SK-N-SH treated with all-trans-retinoic acid at 6 μM for 48 hours (cell line): ENCODE measurements around the gene DNHD1.

Experiments used
- ATAC-seq: fragments of 200-7000 bp; cut with Tn5 transposase; 3 replicates; pipeline ENCODE4 v1.9.1; 2020; ENCODE audit warnings: mild to moderate bottlenecking, moderate library complexity
- ARNTL ChIP-seq: fragments of 450-650 bp; formaldehyde crosslinking; IDR thresholded peaks from 2 replicates; pipeline ENCODE4 v1.5.0; 2020; ENCODE audit warnings: low read depth, mild to moderate bottlenecking, moderate library complexity, borderline replicate concordance
- BACH2 ChIP-seq: fragments of 250-450 bp; sonication (Bioruptor Pico); IDR thresholded peaks from 2 replicates; pipeline ENCODE4 v1.9.0; 2021; ENCODE audit warnings: mild to moderate bottlenecking, borderline replicate concordance
- CSDC2 ChIP-seq: fragments of 250-450 bp; sonication (Bioruptor Pico); IDR thresholded peaks from 2 replicates; pipeline ENCODE4 v1.5.0; 2020; ENCODE audit warnings: mild to moderate bottlenecking, moderate library complexity
- ESRRG ChIP-seq: fragments of 250-450 bp; sonication (Bioruptor Pico); IDR thresholded peaks from 2 replicates; pipeline ENCODE4 v1.6.1; 2021; ENCODE audit warnings: mild to moderate bottlenecking
- GLIS3 ChIP-seq: fragments of 250-450 bp; sonication (Bioruptor Pico); IDR thresholded peaks from 2 replicates; pipeline ENCODE4 v1.5.0; 2020; ENCODE audit warnings: mild to moderate bottlenecking, moderate library complexity
- ISL1 ChIP-seq: fragments of 250-450 bp; sonication (Bioruptor Pico); IDR thresholded peaks from 2 replicates; pipeline ENCODE4 v2.1.2; 2022; ENCODE audit warnings: mild to moderate bottlenecking, moderate library complexity
- OSR1 ChIP-seq: fragments of 250-450 bp; sonication (Bioruptor Pico); IDR thresholded peaks from 2 replicates; pipeline ENCODE4 v1.8.0; 2022; ENCODE audit warnings: moderate library complexity, mild to moderate bottlenecking, inconsistent platforms
- RARB ChIP-seq: fragments of 250-450 bp; sonication (Bioruptor Pico); IDR thresholded peaks from 2 replicates; pipeline ENCODE4 v1.8.0; 2021; ENCODE audit warnings: mild to moderate bottlenecking, moderate library complexity
- SNAI2 ChIP-seq: fragments of 250-450 bp; sonication (Bioruptor Pico); IDR thresholded peaks from 2 replicates; pipeline ENCODE4 v1.5.0; 2020; ENCODE audit warnings: mild to moderate bottlenecking, moderate library complexity
- TCF4 ChIP-seq: fragments of 250-450 bp; sonication (Bioruptor Pico); IDR thresholded peaks from 2 replicates; pipeline ENCODE4 v1.8.0; 2021; ENCODE audit warnings: mild to moderate bottlenecking, moderate library complexity, borderline replicate concordance
- TOX ChIP-seq: fragments of 250-450 bp; sonication (Bioruptor Pico); IDR thresholded peaks from 2 replicates; pipeline ENCODE4 v1.8.0; 2021; ENCODE audit warnings: mild to moderate bottlenecking, moderate library complexity, borderline replicate concordance
- ZFP3 ChIP-seq: fragments of 250-450 bp; sonication (Bioruptor Pico); IDR thresholded peaks from 2 replicates; pipeline ENCODE4 v1.5.0; 2020; ENCODE audit warnings: mild to moderate bottlenecking, moderate library complexity
- ZFP30 ChIP-seq: fragments of 450-650 bp; formaldehyde crosslinking; IDR thresholded peaks from 2 replicates; pipeline ENCODE4 v1.5.0; 2022; ENCODE audit warnings: mild to moderate bottlenecking, moderate library complexity
- ZNF565 ChIP-seq: fragments of 450-650 bp; formaldehyde crosslinking; conservative IDR thresholded peaks from 2 replicates; pipeline ENCODE4 v1.5.0; 2020; ENCODE audit warnings: low read depth, mild to moderate bottlenecking, moderate library complexity
- TF ChIP-seq, protein P1 (sequence below): fragments of 250-450 bp; sonication (Bioruptor Pico); IDR thresholded peaks from 2 replicates; pipeline ENCODE4 v1.8.0; 2020; ENCODE audit warnings: mild to moderate bottlenecking, moderate library complexity, borderline replicate concordance
- TF ChIP-seq, protein P2 (sequence below): fragments of 250-450 bp; sonication (Bioruptor Pico); IDR thresholded peaks from 2 replicates; pipeline ENCODE4 v1.5.0; 2020; ENCODE audit warnings: mild to moderate bottlenecking, moderate library complexity
- TF ChIP-seq, protein P3 (sequence below): fragments of 250-450 bp; sonication (Bioruptor Pico); IDR thresholded peaks from 2 replicates; pipeline ENCODE4 v1.5.1; 2021; ENCODE audit warnings: mild to moderate bottlenecking, moderate library complexity
- TF ChIP-seq, protein P4 (sequence below): fragments of 250-450 bp; sonication (Bioruptor Pico); IDR thresholded peaks from 2 replicates; pipeline ENCODE4 v1.5.1; 2020; ENCODE audit warnings: low read depth, mild to moderate bottlenecking, moderate library complexity

Gene DNHD1

DNA sequence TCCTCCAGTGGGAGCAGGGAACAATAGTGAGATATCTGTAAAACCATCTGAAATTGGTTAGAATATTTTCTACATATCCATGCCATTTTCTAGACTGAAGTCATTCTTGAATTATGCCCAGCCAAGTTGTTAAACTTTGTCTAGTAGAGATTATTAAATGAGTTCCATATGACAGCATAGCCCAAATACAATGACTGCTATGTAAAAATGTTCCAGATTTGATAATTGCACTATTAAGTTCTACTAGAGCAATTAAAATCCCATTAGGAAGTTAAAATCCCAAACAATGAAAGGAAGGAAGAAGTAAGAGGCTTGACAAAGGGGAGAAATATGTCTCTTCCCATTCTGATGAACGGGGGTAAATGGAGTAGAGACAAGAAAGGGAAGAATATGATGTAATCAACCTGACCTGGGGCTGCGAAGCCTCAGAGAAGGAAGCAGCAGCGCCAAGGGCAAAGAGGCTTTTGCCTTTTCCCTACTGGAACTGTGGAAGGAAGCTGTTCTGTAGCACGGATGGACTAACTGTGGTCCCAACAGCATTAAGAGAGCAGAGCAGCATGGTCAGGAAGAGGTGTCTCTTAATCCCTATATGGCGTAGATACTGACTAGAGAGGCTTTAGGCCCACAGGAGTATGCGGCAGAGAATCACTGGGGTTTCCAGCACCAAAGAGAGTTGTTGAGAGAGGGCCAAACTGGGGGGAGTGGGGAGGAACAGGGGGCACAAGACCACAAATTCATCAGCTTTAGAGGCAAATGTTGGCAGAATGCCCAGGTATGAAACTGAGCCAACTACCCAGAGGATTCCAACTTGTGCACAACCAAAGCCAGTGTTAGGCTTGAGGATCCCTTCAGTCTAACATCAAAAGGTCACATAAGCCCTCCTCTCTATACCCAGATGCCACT, 79.6 kb downstream of the DNHD1 start (continued):
- TF ChIP-seq, protein P1, sequence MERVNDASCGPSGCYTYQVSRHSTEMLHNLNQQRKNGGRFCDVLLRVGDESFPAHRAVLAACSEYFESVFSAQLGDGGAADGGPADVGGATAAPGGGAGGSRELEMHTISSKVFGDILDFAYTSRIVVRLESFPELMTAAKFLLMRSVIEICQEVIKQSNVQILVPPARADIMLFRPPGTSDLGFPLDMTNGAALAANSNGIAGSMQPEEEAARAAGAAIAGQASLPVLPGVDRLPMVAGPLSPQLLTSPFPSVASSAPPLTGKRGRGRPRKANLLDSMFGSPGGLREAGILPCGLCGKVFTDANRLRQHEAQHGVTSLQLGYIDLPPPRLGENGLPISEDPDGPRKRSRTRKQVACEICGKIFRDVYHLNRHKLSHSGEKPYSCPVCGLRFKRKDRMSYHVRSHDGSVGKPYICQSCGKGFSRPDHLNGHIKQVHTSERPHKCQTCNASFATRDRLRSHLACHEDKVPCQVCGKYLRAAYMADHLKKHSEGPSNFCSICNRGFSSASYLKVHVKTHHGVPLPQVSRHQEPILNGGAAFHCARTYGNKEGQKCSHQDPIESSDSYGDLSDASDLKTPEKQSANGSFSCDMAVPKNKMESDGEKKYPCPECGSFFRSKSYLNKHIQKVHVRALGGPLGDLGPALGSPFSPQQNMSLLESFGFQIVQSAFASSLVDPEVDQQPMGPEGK (CRISPR knock-in tag) = peak; percentile 92; the same call in 1 of the 2 replicates

DNA sequence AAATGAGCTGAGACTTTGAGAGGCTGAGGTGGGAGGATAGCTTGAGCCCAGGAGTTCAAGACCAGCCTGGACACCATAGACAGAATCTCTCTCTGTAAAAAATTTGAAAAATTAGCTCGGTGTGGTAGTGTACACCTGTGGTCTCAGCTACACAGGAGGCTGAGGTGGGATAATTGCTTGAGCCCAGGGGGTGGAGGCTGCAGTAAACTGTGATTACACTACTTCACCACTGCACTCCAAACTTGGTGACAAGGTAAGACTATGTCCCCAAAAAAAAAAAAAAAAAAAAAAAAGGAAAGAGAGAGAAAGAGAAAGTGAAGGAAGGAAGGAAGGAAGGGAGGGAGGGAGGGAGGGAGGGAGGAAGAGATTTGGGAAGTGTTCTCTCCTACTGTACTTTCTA, 81.1 kb downstream of the DNHD1 start:
- TF ChIP-seq TCF4 (CRISPR knock-in tag) (no peak), ZFP3 (CRISPR knock-in tag) (no peak), ARNTL (CRISPR knock-in tag) (no peak), TOX (CRISPR knock-in tag) (no peak), BACH2 (CRISPR knock-in tag) (no peak), SNAI2 (CRISPR knock-in tag) (no peak), ESRRG (CRISPR knock-in tag) (no peak), ZFP30 (CRISPR knock-in tag) (no peak), OSR1 (CRISPR knock-in tag) (no peak), ZNF565 (CRISPR knock-in tag) (no peak), GLIS3 (CRISPR knock-in tag) (no peak), CSDC2 (CRISPR knock-in tag) (no peak)
- TF ChIP-seq, protein P2, sequence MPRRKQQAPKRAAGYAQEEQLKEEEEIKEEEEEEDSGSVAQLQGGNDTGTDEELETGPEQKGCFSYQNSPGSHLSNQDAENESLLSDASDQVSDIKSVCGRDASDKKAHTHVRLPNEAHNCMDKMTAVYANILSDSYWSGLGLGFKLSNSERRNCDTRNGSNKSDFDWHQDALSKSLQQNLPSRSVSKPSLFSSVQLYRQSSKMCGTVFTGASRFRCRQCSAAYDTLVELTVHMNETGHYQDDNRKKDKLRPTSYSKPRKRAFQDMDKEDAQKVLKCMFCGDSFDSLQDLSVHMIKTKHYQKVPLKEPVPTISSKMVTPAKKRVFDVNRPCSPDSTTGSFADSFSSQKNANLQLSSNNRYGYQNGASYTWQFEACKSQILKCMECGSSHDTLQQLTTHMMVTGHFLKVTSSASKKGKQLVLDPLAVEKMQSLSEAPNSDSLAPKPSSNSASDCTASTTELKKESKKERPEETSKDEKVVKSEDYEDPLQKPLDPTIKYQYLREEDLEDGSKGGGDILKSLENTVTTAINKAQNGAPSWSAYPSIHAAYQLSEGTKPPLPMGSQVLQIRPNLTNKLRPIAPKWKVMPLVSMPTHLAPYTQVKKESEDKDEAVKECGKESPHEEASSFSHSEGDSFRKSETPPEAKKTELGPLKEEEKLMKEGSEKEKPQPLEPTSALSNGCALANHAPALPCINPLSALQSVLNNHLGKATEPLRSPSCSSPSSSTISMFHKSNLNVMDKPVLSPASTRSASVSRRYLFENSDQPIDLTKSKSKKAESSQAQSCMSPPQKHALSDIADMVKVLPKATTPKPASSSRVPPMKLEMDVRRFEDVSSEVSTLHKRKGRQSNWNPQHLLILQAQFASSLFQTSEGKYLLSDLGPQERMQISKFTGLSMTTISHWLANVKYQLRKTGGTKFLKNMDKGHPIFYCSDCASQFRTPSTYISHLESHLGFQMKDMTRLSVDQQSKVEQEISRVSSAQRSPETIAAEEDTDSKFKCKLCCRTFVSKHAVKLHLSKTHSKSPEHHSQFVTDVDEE (CRISPR knock-in tag) = no peak
- no peak for ATAC-seq

DNA sequence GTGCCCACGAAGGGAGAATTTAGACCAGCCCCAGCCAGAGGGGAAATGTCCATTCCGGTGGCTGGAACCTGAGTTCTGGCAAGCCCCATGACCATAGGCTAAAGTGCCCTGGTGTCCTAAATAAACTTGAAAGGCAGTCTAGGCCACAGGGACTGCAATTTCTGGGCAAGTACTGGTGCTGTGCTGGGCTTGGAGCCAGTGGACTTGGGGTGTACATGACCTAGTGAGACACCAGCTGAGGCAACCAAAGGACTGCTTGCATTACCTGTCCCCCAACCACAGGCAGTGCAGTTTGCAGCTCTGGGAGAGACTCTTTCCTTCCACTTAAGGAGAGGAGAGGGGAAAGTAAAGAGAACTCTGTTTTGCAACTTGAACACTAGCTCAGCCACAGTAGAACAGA, 82.6 kb downstream of the DNHD1 start:
- TF ChIP-seq CSDC2 (CRISPR knock-in tag) = no peak
- no peak for TF ChIP-seq OSR1 (CRISPR knock-in tag)
- TF ChIP-seq, protein P3, sequence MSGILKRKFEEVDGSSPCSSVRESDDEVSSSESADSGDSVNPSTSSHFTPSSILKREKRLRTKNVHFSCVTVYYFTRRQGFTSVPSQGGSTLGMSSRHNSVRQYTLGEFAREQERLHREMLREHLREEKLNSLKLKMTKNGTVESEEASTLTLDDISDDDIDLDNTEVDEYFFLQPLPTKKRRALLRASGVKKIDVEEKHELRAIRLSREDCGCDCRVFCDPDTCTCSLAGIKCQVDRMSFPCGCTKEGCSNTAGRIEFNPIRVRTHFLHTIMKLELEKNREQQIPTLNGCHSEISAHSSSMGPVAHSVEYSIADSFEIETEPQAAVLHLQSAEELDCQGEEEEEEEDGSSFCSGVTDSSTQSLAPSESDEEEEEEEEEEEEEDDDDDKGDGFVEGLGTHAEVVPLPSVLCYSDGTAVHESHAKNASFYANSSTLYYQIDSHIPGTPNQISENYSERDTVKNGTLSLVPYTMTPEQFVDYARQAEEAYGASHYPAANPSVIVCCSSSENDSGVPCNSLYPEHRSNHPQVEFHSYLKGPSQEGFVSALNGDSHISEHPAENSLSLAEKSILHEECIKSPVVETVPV (CRISPR knock-in tag) = no peak
- TF ChIP-seq SNAI2 (CRISPR knock-in tag) = no peak
- TF ChIP-seq RARB (CRISPR knock-in tag) = no peak
- TF ChIP-seq ZNF565 (CRISPR knock-in tag) = no peak
- TF ChIP-seq, protein P1 (CRISPR knock-in tag) = no peak
- TF ChIP-seq TCF4 (CRISPR knock-in tag) = no peak
- TF ChIP-seq ZFP30 (CRISPR knock-in tag) = no peak
- TF ChIP-seq TOX (CRISPR knock-in tag) = no peak
- no peak for TF ChIP-seq ARNTL (CRISPR knock-in tag)
- TF ChIP-seq ISL1 (CRISPR knock-in tag) = no peak
- TF ChIP-seq, all 23 proteins: peak for 0
- no peak for ATAC-seq

DNA sequence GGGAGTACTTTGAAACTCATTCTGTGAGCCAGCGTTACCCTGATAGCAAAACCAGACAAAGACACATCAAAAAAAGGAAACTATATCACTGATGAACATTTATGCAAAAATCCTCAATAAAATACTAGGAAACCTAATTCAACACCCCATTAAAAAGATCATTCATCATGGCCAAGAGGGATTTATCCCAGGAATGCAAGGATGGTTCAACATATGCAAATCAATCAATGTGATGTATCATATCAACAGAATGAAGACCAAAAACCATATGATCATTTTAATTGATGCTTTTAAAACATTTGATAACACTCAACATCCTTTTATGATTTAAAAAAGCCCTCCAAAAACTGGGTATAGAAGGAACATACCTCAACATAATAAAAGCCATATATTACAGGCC, 86.5 kb downstream of the DNHD1 start:
- no peak for ATAC-seq
- TF ChIP-seq ISL1 (CRISPR knock-in tag) = no peak
- TF ChIP-seq, protein P4, sequence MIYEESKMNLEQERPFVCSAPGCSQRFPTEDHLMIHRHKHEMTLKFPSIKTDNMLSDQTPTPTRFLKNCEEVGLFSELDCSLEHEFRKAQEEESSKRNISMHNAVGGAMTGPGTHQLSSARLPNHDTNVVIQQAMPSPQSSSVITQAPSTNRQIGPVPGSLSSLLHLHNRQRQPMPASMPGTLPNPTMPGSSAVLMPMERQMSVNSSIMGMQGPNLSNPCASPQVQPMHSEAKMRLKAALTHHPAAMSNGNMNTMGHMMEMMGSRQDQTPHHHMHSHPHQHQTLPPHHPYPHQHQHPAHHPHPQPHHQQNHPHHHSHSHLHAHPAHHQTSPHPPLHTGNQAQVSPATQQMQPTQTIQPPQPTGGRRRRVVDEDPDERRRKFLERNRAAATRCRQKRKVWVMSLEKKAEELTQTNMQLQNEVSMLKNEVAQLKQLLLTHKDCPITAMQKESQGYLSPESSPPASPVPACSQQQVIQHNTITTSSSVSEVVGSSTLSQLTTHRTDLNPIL (CRISPR knock-in tag) = no peak
- TF ChIP-seq, protein P1 (CRISPR knock-in tag) = no peak
- TF ChIP-seq CSDC2 (CRISPR knock-in tag) = no peak
- TF ChIP-seq GLIS3 (CRISPR knock-in tag) = no peak
- TF ChIP-seq, protein P2 (CRISPR knock-in tag) = no peak
- no peak for TF ChIP-seq ESRRG (CRISPR knock-in tag)
